Measurements from ENCODE around the gene SNX3.

DNA sequence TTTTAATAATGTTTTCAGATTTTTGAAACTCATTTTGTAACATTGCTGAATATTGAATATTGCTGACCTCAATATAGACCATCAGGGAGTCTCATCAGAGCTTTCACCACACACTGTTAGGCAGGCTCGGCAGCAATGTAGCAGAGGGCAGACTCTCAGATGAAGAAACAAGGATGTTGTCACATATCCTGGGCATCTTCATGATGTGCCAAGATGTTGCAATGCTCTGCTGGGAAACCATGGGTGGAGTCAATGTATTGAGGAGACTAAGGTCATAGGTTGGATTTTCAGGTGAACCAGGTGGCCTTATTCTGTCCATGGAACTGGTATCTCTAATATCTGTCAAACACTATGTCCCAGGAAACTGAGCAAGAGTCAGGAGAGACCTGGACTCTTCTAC lies 67.7 kb downstream of the SNX3 start:
- TF ChIP-seq, protein P1, sequence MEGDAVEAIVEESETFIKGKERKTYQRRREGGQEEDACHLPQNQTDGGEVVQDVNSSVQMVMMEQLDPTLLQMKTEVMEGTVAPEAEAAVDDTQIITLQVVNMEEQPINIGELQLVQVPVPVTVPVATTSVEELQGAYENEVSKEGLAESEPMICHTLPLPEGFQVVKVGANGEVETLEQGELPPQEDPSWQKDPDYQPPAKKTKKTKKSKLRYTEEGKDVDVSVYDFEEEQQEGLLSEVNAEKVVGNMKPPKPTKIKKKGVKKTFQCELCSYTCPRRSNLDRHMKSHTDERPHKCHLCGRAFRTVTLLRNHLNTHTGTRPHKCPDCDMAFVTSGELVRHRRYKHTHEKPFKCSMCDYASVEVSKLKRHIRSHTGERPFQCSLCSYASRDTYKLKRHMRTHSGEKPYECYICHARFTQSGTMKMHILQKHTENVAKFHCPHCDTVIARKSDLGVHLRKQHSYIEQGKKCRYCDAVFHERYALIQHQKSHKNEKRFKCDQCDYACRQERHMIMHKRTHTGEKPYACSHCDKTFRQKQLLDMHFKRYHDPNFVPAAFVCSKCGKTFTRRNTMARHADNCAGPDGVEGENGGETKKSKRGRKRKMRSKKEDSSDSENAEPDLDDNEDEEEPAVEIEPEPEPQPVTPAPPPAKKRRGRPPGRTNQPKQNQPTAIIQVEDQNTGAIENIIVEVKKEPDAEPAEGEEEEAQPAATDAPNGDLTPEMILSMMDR (IDR thresholded peaks at IDR 0.05; ENCODE audit: low read depth, low read length) = no peak
- TF ChIP-seq POLR2A (IDR thresholded peaks at IDR 0.05; ENCODE audit: extremely low read depth, insufficient read length) = no peak

Data from NB4 (cell line).